Metanephros (tissue), 2 donors: ENCODE results near the gene CSNK1G2. TPM values are rescaled to one million over a fixed set of nuclear protein-coding genes. Genes with fewer than 3 reads are reported as not detected.

Experiments
- small RNA-seq: library from RNA; depleted of rRNA; stranded (forward); fragments of <200 nt; gene quantifications from one replicate; pipeline ENCODE3, GENCODE V24; 2014; ENCODE audit warnings: low replicate concordance
- total RNA-seq: library from RNA; depleted of rRNA; stranded (reverse); fragments of >200 nt; gene quantifications from one replicate; pipeline ENCODE4 v1.2.3, GENCODE V29; 2014

Gene CSNK1G2
- 61.0 TPM for total RNA-seq

DNA sequence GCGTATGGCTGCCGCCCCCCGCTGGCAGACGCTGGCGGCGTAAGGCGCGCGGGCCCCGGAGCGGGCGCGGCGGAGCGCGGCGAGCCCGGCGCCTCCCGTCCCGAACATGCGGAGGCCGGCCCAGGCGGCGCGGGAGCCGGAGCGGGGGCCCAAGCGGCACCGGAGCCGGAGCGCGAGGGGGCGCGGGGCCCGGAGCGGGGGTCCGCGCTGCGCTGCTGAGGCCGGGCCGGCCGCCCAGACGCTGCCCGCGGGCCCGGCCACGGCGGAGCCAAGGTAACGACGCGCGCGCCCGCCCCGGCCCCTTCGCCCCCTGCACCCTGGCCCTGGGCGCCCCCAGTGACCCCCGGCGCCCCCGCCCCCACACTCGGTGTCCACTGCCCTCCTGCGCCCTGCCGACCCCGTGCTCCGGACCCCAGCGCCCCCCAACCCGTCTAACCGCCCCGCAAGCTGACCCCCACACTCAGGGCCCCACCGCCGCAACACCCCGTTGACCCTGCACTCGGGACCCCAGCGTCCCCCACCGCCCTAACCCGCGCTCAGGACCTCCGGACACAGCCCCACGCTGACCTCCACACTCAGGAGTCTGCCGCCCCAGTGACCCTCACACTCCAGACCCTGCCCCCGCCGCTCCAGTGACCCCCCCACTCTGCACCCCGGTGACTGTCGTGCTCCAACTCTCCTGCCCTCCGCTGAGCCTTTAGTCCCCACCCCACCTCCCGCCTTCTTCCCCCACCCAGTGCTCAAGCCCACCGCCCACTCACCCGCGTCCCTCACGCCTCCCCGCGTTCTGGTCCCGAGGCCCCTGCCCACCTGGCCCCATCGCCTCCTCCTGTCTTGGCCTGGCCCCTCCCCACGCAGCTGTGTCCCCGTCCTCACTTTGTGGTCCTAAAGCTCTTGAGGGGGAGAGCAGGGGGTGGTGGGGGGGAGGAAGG lies at the start of gene CSNK1G2:
TSS of gene CSNK1G2 (plus strand) at position 27 of the 932 bp plus-strand sequence. CDS start 28,601 bp downstream, outside the sequence.

DNA sequence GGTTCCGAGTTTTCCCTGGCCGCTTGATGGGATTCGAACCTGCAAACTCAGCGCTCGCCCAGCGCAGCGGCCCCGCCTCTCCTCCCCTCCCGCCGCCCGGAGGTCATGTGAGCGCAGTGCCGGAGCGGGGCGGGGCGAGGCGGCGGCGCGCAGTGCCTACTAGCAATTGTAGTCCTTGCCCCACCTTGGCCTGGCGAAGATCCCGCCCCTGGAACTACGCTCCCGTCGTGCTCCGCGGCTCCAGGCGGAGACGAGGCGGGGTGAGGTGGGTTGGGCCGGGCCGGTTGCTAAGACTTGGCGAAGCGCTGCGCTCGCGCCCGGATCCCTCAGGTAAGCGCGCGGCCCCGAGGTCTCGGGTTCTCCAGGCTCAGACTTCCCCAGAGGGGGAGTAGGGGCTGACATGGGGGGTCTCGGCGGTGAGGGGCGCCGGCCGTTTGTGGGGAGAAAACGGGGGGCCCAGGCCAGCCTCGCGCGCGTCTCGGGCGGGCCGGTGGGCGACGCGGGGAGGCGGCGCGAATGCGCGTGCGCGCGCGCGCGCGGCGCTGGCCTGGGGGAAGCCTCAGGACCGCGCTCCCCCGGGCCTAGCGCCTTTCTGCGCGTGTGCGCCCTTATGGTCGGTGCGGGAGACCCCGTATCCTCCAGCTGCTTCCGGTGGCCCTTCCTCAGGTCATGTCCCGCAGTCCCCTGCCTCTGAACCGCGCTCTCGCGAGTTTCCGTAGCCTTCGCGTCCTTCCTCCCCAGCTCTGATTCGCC lies 35.7 kb upstream of the CSNK1G2 start, which contains the start of the genes ADAT3 and SCAMP4:
TSS of gene ADAT3 (plus strand) at position 290 of the 753 bp plus-strand sequence. CDS start 6,649 bp downstream, outside the sequence.
TSS of gene SCAMP4 (plus strand) at position 290 of the 753 bp plus-strand sequence. CDS start 9,621 bp downstream, outside the sequence.

DNA sequence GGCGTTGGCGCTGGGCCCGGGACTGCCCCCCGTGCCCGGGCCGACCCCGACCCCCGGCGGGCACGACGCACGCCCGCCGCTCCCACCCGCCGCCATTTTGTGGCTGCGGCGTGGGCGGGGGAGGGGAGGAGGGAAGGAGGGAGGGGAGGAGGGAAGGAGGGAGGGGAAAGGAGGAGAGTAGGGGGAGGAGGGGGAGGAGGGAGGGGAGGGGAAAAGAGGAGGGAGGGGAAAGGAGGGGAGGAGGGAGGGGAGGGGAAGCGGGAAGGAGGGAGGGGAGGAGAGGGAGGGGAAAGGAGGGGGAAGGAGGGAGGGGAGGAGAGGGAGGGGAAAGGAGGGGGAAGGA lies 74.6 kb downstream of the CSNK1G2 start, which contains the start of gene BTBD2:
TSS of gene BTBD2 (minus strand) at position 107 of the 343 bp plus-strand sequence. CDS start at position 96, 11 bp downstream.

Small RNAs within 50 kb of the gene (small RNA-seq; reads per million reads assigned to genes)
- not detected for gene AC007136.1

Other genes with a start within 250 kb of the CSNK1G2 start
- gene ONECUT3, start 187.7 kb upstream of the CSNK1G2 start, total RNA-seq = not detected
- 1.9 TPM for gene ATP8B3, start 128.9 kb upstream of the CSNK1G2 start, total RNA-seq
- gene REXO1, start 92.7 kb upstream of the CSNK1G2 start, total RNA-seq = 30.2 TPM
- gene KLF16, start 77.6 kb upstream of the CSNK1G2 start, total RNA-seq = 9.1 TPM
- gene ABHD17A, start 55.7 kb upstream of the CSNK1G2 start, total RNA-seq = 64.2 TPM
- 5.8 TPM for gene ADAT3, start 35.8 kb upstream of the CSNK1G2 start, total RNA-seq
- gene SCAMP4, start 35.8 kb upstream of the CSNK1G2 start, total RNA-seq = 67.3 TPM
- 90.8 TPM for gene BTBD2, start 74.5 kb downstream of the CSNK1G2 start, total RNA-seq
- 95.7 TPM for gene MKNK2, start 110.1 kb downstream of the CSNK1G2 start, total RNA-seq
- 30.0 TPM for gene MOB3A, start 155.2 kb downstream of the CSNK1G2 start, total RNA-seq
- 8.6 TPM for gene IZUMO4, start 155.7 kb downstream of the CSNK1G2 start, total RNA-seq
- 88.5 TPM for gene AP3D1, start 210.4 kb downstream of the CSNK1G2 start, total RNA-seq
- 22.6 TPM for gene DOT1L, start 222.8 kb downstream of the CSNK1G2 start, total RNA-seq